Activated CD8-positive, alpha-beta memory T cell treated with anti-CD3 and anti-CD28 coated beads for 48 hours (primary cell): ENCODE data around the gene PSMA5.
"Not testable (repeated sequence)": the region's sequence is repeated elsewhere in the genome, so short reads cannot be mapped to it uniquely, and the experiment has no call there.

Experiments
- DNase-seq, 3 experiments: peaks; one replicate each; pipeline ENCODE4 v3.0.0-alpha.2; 2020; ENCODE audit warnings: low read depth in 2 of 3, low spot score in 2 of 3

The PSMA5 gene

DNA sequence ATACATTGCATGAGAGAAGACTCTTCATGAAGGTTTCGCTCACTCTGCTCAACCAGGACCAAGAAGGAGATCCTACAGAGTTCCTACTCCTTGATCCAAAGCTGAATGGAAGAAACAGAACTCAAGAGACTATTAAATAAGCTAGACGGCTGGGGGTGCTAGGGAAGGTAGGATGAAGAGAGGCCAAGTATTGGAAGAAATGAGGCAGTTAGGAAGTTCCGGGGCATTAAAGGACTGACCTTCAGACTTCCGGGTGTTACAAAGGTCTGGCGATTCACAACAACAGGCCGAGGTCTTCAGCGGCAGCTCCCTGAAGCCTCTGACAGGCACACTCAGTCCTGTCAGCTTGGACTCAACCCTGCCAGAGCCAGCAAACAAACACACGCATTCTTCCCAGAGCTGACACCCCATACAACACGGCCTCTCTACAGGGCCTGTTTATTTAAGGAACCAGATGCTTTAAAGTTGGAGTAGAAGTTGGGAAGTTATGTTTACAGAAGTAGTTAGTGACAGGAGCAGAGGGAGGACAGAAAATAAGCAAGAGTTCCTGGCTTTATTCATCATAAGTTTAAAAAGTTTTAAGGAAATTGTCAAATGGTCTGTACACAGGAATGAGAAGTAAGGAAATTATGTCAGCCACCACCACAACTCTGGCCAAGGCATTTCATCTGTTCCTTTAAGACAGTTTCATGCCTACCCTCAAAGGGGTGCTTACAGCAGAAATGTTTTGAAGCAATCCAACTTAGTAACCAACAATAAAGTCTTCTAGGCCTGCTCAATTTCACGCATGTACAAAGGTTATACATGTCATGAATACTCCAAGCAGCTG is 33.2 kb downstream of the PSMA5 start:
- DNase-seq: no peak

DNA sequence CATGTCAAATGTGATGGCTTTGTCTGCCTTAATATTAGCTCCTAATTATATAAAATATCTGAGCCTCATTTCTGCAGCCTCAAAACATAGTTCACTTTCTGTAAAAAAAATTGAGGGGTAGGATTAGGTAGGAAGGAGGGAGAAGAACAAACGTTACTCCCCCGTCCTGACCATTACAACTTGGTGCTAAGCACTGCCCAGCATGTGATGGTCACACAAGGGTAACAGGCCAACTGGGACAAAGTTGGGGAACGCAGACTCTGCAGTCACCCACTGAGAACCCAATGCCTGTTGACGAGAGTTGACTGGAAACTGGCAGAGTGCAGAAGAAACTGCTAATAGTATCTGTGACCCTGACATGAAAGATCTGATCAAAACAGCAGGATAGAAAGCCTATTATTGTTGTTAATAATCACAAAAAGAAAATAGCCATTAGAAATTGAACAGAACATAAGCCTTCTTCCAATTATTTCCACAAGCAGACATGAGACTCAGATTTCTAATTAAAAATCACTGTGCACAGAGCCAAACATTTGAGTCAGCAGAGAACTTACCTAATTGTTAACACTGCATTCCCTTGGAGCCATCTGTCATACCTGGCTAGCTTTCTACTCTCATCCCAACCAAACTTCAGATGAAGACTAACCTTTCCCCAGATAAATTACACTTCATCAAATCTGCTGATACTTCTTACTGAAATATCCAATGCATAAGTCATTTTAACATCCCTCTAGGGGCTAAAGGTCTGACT is 34.0 kb downstream of the PSMA5 start:
- DNase-seq: no peak

DNA sequence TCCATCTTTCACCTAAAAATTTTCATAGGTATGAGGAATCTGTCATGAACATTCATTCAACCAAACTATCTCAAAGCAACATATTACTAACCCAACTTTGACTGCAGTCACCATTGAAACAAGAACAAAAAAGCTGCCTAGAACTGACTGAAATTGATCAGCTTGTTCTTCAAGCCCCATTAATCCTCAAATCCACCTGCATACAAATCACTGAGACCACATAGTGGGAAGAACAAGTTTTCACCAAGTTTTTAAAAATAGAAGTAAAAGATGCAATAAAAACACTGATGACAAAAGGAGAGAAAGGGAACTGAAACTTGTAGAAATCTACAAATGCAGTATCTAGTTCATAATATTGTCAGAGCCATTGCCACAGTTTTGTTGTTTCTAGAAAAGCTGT is 34.6 kb downstream of the PSMA5 start:
- no peak for DNase-seq

DNA sequence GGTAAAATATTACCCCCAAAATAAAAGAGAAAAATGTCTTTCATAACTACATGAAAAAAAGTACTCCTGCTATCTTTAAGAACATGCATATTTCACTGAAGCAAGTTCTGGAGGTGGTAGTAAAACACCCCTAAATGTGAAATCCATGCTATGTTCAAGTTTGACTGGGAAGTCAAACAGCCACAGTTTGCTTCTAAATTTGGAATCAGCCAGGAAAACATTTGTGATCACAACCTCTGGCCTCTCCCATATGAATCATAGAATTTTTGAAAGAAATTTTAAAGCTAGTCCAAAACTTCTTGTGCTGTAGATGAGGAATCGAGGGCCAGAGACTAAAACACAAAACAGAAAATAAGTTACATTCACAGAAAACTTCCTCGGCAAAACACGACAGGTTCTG is 35.1 kb downstream of the PSMA5 start:
- no peak for DNase-seq

DNA sequence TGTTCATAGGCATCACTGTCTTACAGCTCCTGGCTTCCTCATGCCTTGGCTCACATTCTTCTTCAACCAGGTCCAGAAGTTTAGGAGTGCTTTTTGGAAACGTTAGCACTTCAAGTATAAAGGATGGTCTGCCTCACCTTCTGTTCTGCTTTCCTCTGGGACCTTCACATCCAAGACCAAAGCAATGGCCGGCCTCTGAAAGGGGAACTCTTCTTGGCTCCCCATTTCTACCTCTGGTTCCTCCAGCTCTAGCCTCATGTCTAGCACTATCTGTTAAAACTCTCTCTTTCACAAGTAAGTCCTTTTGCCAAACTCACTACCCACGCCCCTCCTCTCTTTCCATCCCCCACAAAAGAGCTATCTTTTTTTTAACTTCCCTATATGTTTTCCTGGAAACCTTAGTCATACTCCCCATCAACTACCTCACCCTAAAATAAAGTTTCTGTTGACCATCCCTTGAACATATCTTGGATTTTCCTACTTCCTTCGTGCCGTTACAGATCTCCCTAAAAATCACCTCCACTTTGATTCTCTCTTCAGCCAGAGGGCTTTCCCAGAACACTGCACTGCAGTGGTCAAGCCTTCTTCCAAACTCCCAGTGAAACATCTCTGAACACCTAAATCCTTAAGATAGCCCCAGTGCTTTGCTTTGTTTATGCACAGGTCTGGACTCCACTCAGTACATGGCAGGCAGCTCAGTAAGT is 36.5 kb downstream of the PSMA5 start:
- DNase-seq: no peak

DNA sequence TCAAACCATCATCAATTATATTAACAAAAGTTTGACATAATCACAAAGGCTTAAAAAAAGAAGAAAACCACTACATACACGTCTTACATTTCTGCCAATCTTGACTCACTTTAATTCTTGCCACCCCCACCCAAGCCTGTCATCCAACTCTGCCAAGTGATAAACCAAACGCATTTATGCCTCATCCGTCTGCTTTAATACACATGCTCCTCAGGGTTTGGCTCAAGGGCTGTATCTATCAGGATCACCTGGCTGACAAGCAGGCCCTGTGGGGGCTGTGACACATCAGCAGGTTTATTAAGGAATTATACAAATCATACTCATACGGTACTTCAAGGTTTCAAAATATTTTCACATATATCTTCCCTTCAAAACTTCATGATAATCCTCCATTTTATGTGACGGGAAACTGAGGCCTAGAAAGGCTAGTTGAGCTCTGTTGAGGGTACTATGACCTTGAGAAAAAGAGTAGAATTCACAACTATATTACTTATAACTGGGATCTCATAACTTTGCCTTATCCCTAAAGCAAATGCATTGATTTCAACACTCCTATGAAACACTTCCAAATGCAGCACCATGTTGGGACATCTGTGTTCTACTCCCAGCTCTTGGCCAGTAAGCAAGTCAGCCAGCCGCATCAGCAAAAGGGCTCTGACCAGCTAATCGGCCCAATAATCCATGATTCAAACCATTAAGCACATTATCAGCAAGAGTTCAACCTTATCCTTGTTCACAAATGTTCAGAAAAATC is 37.2 kb downstream of the PSMA5 start:
- no peak for DNase-seq

DNA sequence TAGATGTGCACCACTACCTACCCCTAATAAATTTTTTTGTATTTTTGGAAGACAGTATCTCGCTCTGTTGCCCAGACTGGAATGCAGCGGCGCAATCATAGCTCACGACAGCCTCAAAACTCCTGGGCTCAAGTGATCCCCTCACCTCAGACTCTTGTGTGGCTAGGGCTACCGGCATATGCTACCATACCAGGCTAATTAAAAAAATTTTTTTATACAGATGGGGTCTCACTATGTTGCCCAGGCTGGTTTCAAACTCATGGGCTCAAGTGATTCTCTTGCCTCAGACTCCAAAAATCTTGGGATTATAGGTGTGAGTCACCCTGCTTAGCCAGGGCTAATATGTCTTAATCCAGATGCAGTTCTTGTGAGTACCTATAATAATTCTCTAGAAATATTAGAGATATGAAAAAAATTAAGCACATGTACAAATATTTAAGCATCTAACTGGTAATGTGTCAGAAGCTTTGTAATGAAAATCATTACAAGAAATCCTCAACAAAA is 38.0 kb downstream of the PSMA5 start:
- no peak for DNase-seq

DNA sequence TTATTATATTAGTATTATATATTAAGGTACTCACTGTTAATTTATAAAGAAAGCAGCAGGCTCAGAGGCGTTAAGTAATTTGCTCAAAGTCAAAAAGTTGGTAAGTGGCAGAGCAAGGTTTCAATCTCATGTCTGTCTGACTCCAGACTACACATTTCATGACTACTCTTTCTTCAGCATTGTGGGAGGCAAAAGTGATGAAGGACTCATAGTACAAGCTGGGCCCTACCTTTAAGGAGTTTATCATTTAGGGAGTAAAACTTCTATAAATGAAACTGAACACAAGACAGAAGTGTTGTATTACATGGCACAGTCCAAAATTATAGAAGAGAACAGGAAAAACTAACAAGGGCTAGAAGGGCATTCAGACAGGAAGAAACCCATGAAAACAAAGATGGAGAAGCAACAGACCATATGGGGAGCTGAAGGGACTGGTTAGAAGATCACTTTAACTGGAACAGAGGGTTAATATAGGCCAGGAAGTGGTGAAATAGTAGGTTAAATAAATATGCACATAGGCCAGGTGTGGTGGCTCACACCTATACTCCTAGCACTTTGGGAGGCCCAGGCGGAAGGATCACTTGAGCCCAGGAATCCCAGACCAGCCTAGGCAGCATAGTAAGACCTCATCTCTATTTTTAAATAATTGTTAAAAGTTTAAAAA is 40.1 kb downstream of the PSMA5 start:
- no peak for DNase-seq

DNA sequence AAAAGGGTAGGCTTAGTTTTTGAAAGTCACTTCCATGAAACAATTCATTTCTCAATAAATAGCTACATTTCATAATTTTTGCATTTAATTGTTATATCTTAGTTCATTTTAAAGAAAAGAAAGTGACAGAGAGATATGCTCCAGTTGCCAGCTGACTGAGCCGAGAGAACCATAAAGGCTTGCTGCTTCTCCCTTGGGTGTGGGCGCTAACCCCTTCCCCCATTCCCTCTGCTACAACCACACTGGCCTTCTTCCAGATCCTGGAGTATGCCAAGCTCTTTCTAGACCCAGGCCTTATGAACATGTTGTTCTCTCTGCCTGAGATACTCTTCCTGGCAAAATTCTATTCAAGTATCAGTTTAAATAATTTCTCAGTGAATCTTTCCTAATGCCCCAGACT is 40.8 kb downstream of the PSMA5 start:
- no peak for DNase-seq

DNA sequence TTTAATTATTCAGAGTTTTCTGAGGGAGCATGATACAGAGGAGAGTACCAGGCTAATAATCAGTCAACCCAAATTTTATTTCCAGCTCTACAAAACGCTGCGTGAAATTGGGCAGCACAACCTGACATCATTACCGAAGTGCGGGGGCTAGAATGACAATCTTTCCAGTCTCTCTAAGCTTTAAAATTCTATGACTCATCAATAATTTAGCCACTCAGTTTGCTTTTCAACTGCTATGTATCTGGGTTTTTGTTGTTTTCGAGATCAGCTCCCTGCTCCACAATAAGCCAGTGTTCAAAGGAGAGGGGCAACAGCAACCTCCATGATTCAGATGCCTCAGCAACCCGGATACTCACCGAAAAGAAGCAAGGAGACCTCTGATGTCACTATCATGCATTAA is 42.4 kb downstream of the PSMA5 start:
- DNase-seq: no peak

DNA sequence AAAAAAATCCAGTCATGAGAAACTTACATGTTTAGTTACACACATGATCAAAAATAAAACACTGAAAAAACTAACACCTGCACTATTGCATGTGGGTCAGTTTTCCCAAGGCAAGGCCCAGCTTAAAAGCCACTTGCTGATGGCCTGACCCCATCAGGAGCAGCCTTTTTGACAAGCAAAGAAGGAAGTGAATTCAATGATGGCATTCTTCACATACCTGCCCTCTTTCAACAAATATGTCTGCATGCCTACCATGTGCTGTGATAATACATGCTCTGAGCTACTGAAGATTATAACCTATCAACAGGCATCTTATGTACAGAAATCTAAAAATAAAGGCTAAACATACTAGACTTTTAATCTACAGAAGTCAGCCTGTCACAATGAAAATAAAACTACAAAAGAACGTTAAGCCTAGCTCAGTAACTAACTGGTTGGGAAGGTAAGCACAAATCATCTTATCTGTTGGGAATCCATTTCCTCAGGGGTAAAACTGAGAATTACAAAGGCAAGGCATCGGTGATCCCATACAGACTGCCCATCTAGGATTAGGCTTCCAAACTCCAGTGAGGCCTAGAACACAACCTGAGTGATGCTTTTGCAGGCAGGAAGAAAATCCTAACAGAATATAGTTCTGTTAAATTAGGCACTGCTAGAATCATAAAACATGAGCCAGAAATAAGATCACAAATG is 43.0 kb downstream of the PSMA5 start:
- no peak for DNase-seq

DNA sequence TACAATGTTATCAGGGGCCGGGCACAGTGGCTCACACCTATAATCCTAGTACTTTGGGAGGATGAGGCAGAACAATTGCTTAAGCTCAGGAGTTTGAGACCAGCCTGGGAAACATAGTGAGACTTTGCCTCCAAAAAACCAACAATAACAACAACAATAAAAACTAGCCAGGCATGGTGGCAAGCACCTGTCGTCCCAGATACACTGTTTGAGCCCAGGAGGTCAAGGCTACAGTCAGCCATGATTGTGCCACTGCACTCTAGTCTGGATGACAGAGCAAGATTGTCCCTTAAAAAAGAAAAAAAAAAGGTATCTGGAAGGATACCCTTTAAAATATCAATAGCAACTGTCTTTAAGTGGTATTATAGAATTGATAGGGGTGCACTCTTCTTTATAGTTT is 44.7 kb downstream of the PSMA5 start:
- no peak for DNase-seq

DNA sequence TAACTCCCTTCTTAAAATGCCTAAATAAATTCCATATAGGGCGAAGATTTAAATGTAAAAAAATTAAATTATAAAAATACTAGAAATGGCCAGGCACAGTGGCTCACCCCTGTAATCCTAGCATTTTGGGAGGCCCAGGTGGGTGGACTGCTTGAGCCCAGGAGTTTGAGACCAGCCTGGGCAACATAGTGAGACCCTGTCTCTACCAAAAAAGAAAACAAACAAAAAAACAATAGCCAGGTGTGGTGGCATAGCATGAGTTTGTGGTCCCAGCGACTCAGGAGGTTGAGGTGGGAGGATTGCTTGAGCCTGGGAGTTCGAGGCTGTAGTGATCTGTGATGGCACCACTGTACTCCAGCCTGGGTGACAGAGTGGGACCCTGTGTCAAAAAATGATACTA is 46.3 kb downstream of the PSMA5 start:
- DNase-seq: no peak

DNA sequence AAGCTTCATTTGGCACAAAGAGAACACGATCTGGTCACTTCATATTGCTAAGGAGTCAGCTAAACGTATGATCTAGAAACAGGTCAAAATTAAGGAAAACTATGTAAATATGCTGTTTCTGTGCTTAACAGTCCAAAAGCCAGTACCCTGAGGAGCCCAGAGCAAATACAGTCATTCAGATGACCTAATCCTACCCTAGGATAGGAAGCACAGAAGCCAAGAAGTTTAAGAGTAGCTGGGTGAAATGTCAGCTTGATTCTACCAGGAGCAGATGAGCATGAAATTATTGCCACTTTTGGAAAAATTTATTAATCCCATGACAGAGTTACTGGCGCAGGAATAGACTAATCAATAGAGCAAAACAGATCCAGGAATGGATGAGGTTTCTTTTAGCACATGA is 46.8 kb downstream of the PSMA5 start:
- no peak for DNase-seq

DNA sequence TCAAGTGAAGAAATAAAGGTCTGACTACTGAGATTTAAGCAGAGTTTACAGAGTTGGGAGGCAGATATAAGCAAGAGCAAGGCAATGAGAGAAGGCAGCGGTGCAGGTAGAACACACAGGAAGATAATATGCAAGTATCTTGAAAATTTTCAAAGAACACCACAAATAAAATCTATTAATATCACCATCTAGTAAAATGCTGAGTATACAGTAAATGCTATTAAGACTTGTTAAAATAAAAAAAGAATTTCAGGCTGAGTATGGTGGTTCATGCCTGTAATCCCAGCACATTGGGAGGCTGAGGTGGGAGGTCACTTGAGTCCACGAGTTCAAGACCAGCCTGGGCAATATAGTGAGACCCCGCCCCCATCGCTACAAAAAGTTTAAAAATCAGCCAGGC is 48.5 kb downstream of the PSMA5 start:
- DNase-seq: no peak

DNA sequence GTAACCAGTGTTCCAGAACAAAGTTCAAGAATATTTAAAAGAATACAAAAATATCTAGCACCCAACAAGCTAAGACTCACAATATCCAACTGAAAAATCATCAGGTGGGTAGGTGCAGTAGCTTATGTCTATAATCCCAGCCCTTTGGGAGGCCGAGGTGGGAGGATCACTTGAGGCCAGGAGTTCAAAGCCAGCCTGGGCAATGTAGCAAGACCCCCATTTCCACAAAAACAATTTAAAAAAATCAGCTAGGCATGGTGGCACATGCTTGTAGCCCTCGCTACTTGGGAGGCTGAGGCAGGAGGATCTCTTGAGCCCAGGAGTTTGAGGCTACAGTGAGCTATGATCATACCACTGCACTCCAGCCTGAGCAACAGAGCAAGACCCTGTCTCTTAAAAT is 52.6 kb downstream of the PSMA5 start:
- not testable (repeated sequence) for DNase-seq

DNA sequence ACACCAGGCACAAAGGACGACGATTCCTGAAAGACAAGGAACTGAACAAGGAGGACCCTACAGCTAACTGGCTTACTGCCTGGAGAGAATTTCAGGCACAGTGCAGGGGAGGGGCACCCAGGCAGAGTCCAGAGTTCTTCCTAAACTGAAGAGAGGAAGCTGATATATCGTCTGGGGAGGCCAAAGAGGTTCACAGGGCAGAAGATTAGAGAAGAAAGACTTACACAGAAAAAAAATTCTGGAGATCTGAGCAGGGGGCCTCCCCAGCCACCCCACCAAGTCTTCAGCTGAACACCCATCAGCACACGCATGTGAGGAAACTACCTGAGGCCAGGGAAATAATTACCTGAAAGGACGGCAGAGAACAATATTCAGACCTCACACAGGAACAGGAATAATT is 53.1 kb downstream of the PSMA5 start:
- no peak for DNase-seq

DNA sequence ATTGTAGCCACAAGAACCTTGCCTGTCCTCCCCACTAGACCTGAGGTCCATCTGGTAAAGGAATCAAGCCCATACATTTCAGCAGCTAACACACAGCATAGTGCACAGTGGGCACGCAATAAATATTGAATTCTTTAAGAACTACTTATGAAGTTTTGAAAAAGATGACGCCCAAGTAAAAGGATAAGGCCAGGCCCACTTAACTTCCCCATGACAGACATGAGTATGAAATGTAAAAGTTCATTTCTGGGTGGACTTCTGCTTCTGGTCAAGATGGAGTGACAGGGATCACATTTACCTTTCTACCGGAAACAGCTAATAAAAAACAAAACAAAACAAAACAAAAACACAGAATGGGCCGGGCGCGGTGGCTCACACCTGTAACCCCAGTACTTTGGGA is 54.0 kb downstream of the PSMA5 start:
- no peak for DNase-seq

DNA sequence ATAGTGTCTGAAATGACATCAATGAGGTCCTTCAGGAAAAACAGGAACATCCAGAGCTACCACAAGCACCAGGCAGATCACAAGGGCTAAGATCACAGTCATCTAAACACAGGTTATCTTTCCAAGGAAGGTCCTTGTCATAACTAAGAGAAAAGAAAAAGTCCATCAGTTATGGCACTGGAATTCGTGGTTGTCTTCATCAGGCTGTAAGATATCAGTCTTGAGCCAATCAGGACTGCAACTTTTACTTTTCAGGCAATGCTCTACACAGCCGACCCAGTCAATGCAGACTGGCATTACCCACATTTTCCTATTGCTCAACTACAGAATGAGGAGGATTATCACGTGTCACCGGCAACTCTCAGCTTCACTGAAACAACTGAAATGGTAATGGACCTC is 54.9 kb downstream of the PSMA5 start:
- DNase-seq: no peak

DNA sequence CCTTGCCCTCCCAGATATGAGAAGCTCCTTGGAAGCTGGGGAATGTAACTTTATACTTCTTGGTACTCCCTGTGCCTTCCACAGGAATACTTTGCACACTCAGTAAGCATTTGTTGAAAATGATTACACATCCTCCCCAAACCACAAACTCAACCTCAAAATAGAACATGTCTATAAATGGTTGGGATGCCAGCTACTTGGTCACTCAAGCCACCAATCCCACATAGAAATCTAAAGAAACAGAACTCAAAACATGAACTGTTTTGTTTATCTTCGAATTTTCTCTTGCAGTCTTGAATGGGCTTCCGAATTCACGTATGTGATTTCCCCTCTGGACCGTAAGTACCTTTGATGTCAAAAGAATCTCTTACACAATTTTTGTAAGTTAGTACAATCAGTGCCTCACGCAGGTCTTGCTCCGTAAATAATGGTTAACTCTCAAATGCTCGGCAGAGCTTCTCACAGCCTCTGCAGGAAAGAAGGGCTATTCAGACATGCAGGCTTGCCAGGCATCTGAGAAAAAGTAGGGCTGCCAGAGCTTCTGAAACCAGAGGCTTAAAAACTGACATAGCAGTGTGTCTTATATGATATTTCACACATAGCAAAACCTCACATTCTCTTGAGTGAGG is 55.4 kb downstream of the PSMA5 start:
- no peak for DNase-seq
